Inferior parietal cortex (tissue), 1 donor: ENCODE data around the gene SLC1A7.
"Not testable (repeated sequence)": the region's sequence is repeated elsewhere in the genome, so short reads cannot be mapped to it uniquely, and the experiment has no call there.

Experiments used
- DNase-seq: peaks from one replicate; pipeline ENCODE4 v3.0.0-alpha.2; 2016; ENCODE audit errors: extremely low spot score

SLC1A7 gene

GRCh38 chr1:53142226-53142853, at the start of gene SLC1A7:
Gene SLC1A7, minus strand, starts transcription at chr1:53142638. Its CDS starts 189 bp downstream, at chr1:53142449.
- no peak for DNase-seq

GRCh38 chr1:53190210-53190611, 47.8 kb upstream of the SLC1A7 start:
- no peak for DNase-seq

GRCh38 chr1:53189061-53189460, 46.6 kb upstream of the SLC1A7 start:
- no peak for DNase-seq

GRCh38 chr1:53188099-53188498, 45.7 kb upstream of the SLC1A7 start:
- DNase-seq = no peak

GRCh38 chr1:53187401-53187800, 45.0 kb upstream of the SLC1A7 start:
- no peak for DNase-seq

GRCh38 chr1:53186533-53186932, 44.1 kb upstream of the SLC1A7 start:
- no peak for DNase-seq

GRCh38 chr1:53185955-53186297, 43.5 kb upstream of the SLC1A7 start:
- not testable (repeated sequence) for DNase-seq

- no peak for DNase-seq
Observed at GRCh38 chr1:53183095-53183990, 40.9 kb upstream of the SLC1A7 start.

GRCh38 chr1:53182716-53183094, 40.3 kb upstream of the SLC1A7 start:
- DNase-seq = no peak

- DNase-seq = peak; percentile 91
Observed at GRCh38 chr1:53182111-53182593, 39.7 kb upstream of the SLC1A7 start.

GRCh38 chr1:53180951-53181350, 38.5 kb upstream of the SLC1A7 start:
- no peak for DNase-seq

- no peak for DNase-seq
Observed at GRCh38 chr1:53180226-53180625, 37.8 kb upstream of the SLC1A7 start.

- DNase-seq = no peak
Observed at GRCh38 chr1:53176452-53177208, 34.2 kb upstream of the SLC1A7 start.

- no peak for DNase-seq
Observed at GRCh38 chr1:53174971-53175913, 32.8 kb upstream of the SLC1A7 start.

GRCh38 chr1:53172426-53173128, 30.1 kb upstream of the SLC1A7 start:
- no peak for DNase-seq

- DNase-seq = no peak
Observed at GRCh38 chr1:53166912-53167311, 24.5 kb upstream of the SLC1A7 start.

- no peak for DNase-seq
Observed at GRCh38 chr1:53166366-53166765, 23.9 kb upstream of the SLC1A7 start.

GRCh38 chr1:53165408-53165961, 23.0 kb upstream of the SLC1A7 start:
- no peak for DNase-seq

- no peak for DNase-seq
Observed at GRCh38 chr1:53163291-53163768, 20.9 kb upstream of the SLC1A7 start.

GRCh38 chr1:53162621-53163020, 20.2 kb upstream of the SLC1A7 start:
- DNase-seq = no peak
